NOMO-1 (cell line): ENCODE results near the gene LYPD4.
A peak's percentile ranks its signal among the peaks of the same experiment; 100 is the strongest.

Source experiments
- DNase-seq, 2 experiments: peaks; one replicate each; lab custom pipeline; 2025; ENCODE audit not compliant: unreplicated experiment in 2 of 2; lab: John Stamatoyannopoulos, UW

The LYPD4 gene, protein sequence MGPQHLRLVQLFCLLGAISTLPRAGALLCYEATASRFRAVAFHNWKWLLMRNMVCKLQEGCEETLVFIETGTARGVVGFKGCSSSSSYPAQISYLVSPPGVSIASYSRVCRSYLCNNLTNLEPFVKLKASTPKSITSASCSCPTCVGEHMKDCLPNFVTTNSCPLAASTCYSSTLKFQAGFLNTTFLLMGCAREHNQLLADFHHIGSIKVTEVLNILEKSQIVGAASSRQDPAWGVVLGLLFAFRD

DNA sequence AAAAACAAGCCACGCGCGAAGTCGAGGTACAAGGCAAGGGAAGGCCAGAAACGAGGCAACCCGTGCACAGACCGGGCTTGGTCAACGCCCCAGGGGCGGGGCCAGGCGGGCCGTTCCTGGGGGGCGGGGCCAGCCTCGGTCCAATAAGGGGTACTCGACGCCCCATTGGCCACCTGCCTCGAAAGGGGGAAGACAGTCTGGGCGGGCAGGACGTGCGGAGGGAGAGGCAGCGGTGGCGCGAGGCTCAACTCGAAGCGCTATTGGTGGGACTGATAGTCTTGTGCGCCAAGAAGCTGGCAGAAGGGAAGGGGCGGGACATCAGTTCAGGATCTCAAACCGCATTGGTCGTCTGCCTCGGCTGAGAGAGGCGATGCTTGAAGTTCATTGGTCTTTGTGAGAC lies at the start of gene LYPD4:
Gene LYPD4, minus strand, starts transcription at position 83 of the 400 bp plus-strand sequence. CDS start 5,398 bp downstream, outside the sequence.
- DNase-seq, result no peak

DNA sequence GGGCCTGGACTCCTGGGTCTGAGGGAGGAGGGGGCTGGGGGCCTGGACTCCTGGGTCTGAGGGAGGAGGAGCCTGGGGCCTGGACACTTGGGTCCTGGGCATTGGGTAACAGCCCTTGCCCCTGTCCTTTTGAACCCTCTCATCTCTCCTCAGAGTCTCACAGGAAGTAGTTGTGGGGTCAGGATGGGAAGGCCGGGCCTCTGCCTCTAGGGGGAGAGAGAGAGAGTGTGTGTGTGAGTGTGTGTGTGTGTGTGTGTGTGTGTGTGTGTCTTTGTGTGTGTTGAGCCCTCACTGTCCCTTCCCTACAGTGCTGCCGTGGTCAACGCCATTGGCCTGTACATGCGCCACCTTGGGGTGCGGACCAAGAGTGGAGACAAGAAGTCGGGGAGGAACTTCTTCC lies 49.4 kb upstream of the LYPD4 start:
- DNase-seq, result no peak

DNA sequence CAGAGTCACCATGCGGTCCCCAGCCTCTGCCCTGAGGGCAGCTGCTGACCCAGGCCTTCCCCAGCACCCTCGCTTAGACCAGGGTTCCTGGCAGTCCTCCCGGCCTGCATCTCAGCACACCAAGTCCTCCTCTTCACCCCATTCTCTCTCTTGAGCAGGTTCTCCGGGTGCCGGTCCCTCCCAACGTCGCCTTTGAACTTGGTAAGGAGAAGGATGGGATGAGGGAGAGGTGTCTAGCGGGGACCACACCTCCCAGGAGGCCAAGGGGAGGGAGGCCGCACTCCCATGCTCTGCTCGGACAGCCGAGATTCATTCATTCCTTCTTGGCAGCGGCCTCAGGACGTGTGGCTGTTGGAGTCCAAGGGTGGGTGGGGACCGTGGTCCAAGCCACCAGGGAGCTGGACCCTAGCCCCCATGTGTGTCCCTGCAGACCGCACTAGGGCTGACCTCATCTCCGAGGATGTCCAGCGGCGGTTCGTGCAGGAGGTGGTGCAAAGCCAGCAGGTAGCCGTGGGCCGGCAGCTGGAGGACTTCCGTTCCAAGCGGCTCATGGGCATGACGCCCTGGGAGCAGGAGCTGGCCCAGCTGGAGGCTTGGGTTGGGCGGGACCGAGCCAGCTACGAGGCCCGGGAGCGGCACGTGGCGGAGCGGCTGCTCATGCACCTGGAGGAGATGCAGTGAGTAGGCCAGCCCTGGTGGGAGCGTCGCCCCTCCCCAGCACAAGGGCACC lies 47.9 kb upstream of the LYPD4 start:
- no peak for DNase-seq

DNA sequence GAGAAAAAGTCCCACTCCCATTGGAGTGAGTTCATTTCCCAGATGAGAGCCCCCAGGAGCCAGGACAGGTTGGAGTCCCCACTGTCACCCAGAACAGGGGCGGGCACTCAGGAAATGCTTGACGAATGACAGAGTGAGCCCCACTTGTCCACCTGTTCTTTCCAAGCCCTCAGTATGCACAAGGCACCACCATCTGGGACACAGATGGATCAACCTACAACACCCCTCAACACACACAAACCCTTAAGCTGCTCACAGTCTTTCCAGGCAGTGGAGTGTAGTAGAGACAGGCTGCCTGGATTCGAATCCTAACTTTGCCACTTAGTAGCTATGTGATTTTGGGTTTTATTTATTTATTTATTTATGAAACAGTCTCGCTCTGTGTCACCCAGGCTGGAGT lies 46.5 kb upstream of the LYPD4 start:
- DNase-seq, result no peak

DNA sequence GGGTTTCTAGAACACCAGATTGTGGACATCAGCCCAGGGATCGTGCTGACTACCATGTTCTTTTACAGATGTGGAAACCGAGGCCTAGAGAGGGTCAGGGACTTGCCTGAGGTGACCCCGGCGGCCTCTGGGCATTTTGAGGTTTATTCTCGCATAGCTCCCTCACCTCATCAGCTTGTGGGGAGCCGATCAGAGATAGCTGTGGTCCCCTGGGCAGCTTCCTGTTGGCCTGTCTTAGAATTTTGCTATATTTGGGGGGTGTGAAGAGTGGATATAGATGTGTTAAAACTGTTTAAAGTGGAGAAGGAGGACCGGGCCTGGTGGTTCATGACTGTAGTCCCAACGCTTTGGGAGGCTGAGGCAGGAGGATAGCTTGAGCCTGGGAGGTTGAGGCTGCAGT lies 45.4 kb upstream of the LYPD4 start:
- no peak for DNase-seq

DNA sequence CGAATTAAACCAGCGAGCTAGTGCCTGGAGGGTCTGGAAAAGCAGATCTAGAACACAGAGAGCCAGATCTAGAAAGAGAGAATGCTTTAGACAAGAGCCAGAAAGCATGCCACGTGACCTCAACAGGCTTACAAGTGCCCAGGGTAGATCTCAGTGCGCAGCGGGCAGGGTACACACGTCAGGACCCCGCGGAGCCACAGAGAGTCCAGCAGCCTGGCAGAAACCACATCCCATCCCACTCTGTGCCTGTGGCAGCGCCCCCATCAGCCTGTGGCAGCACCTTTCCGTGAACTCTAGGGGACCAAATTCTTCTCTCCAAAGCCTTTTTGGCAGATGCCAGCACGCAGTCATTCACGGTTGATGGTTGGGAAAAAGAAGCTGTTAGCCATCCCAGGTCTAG lies 44.4 kb upstream of the LYPD4 start:
- no peak for DNase-seq

DNA sequence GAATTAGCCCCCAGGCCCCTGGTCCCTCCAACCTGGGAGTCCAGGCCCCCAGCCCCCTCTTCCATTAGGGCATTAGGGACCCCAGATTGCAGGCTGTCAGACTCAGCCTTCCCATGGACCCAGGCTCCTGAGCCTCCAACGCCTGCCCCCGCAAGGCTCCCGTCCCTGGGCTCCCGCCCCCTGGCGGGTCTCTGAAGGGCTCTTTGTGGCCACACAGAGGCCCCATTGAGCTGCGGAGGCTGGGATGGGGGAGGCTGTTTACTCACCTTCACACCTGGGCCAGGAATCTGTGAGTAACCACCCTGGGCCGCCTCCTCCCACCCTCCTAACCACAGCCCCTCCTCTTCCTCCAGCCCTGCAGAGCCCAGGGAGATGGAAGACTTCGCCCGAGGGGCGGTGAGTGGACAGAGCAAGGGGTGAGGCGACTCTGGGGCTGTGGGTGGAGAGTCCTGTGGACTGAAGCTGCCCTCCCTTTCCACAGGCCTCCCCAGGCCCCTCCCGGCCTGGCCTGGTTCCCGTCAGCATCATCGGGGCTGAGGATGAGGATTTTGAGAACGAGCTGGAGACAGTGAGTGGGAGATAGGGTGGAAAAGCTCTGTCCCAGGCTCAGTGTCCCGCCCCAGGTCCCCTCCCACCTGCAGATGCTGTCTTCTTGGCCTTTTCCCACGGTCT lies 43.4 kb upstream of the LYPD4 start:
- no peak for DNase-seq

DNA sequence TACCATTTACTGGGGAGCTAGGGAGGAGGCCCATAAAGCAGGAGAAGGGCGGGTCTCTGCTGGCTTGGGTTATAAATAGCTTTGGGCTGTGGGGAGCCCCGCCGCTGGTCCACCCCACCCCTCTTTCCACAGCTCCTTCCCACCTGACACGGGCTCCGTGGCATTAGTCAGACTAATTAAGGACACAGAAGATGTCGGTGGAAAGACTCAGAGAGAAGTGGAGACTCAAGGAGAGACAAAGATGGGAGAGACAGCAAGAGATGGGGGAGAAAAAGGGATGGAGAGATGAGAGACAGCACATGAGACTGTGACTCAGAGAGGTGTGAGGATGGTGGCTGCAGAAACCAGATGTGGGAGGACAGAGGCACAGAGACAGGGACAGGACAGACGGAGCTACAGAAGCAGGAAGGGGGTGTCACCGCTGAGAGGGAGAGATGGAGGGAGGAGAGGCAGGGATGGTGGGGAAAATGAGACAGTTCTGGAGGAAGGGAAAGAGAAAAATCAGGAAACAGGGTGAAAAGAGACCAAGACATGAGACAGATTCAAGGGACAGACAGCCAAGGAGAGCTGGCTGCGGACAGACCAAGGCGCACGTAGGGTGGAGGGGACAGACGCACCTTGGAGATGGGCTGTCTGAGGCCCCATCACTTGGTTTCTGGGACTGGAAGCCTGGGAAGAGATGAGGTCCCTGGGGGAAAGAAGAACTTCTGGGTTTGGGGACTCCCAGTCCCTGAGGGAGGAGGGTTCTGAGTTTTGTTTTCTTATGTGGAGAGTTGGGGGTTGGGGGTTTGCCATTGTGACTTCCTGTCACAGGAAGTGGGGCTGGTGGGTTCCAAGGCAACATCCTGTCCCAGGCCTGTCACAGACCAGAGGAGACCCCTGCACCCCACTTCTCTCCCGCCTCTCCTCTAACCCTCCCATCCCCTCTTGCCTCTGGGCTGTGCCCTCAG lies 42.6 kb upstream of the LYPD4 start:
- no peak for DNase-seq

DNA sequence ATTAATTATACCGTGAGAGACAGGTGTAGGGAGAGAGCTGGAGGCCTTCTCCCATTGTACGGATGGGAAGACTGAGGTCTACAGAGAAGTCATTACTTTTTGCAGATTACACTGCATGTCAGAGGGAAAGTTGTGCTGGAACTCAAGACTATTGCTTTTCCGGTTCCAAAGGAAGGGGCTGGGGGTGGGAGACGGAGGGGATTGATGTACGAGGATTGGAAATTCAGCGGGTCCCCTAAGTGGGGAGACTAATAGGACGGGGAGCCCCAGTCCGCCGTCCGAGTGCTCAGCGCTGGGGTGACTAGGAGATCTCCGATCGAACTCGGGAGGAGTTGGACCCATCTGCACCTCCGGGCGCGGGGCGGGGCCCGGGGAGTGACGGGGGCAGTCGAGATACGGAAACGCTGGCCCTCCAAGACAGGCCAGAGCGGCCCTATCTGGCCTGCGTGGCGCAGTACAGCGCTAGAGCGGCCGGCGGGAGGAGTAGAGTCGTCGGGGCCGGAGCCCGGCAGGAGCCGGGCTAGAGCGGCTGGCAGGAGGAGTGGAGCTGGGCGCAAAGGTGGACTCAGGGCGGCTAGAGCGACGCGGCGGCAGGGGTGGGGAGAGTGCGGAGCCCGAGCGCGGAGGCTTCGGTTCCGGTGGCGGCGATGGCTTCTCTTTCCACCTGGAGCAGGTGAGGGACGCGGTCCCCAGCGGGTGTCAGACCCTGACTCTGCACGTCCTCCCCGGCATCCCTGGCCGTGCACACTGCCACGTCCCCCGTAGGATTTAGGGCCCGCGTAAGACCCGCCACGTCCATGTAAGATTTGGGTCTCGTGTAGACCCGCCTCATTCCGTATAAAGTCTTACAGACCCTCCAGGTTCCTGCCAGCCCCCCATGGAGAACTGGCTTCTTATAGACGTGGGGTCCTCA lies 39.6 kb upstream of the LYPD4 start:
- DNase-seq, result peak; percentile 96 to 98

DNA sequence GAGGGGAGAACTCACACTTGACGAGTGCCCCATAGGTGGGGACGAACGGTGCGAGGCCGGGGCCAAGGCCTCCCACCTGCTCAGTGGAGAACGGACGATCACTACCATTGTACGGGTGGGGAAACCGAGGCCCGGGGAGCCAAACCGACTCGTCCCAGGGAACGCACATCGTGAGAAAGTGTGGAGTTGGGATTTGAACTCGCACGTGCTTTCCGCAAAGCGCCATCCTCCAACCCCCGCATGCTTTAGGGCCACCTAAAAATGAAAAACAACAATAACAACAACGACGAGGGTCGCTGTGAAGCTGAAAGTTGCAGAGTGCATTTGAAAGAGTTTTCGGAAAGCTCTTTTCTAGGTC lies 39.0 kb upstream of the LYPD4 start:
- DNase-seq, result no peak

DNA sequence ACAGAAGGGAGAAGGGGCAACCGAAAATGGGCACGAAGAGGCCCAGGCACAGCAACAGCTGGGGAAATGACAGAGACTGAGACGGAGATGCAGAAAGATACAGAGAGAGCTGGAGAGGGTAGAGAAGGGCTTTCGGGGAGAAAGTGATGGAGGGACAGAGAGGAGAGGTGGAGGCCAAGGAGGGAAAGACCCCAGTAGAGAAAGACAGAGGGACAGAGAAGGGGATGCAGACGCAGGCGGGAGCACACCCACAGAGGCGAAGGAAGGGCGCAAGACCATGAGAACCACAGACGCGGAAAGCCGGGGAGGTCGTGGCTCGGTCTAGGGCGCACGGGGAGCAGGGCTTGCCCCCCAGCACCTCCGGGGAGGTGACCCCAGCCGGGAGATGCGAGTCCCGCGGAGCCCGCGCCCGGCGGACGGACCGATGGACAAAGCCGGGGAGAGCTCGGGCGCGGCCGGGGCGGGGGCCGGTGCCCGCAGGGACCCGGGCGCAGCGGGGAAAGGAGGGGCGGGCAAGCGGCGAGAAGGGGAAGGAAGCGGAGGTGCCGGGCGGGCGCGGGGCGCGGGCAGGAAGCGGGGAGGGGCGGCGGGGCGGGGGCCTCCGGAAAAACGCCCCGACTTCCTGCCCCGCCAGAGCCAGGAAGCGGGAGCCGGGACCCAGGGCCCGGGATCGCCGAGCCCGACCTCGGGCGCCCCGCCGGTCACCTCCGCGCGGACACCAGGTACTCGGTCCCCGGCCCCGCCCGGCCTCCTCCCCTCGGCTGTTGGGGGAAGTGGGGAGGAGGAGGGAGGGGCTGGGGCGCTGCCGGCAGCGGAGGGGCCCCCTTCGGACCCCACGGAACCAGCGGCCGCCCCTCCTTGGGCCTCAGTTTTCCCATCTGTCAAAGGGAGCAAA lies 38.3 kb upstream of the LYPD4 start, which contains the start of gene ARHGEF1:
Gene ARHGEF1, plus strand, starts transcription at position 617 of the 895 bp plus-strand sequence. CDS start 4,899 bp downstream, outside the sequence.
- DNase-seq, result peak; percentile 32 to 73

DNA sequence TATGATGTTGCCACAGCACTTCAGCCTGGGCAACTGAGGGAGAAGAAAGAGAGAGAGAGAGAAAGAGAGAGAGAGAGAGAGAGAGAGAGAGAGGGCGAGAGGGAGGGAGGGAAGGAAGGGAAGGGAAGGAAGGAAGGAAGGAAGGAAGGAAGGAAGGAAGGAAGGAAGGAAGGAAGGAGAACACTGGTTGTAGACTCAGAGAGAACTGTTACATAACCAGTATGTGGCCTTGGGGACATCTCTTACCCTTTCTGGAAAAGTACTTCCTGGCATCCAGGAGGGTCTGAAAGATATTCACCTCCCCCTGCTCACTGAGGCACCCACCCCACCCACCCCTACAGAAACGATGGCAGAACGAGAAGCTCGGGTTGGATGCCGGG lies 35.8 kb upstream of the LYPD4 start:
- no peak for DNase-seq

DNA sequence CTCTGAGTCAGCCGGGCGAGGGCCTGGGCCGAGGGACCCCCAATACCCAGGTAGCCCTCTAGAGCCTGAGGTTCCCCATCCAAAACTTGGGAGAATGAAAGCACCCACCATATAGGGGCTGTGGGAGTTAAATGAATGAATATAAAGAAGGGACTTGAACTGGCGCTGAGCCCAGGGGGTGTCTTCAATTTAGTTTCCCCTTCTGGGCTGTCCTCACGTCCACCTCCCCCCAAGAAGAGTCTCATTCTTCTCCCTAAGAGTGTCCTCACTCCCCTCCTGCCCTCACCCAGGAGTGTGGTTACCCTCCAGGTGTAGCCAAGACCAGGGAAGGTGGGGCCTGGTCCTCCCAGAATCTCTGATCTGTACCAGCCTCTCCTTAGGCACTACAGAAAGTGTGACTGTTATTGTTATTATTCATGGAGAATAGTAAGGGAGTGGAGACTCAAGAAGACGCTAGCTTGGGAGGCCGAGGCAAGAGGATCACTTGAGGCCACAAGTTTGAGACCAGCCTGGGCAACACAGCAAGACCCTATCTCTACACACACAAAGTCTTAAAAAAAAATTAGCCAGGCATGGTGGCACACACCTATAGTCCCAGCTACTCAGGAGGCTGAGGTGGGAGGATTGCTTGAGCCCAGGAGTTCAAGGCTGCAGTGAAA lies 35.3 kb upstream of the LYPD4 start:
- DNase-seq, result no peak

DNA sequence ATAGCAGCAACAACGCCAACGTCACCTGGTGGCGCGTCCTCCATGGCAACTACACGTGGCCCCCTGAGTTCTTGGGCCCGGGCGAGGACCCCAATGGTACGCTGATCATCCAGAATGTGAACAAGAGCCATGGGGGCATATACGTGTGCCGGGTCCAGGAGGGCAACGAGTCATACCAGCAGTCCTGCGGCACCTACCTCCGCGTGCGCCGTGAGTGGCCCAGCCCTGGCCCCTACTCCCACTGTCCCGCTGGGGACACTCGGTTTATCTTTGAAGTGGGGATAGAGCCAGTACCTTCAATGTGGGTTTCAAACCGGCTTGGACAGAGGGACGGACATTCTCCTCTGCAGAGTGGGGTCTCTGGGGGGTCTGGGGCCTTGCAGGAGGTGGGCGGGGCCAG lies 34.6 kb upstream of the LYPD4 start:
- DNase-seq, result no peak

DNA sequence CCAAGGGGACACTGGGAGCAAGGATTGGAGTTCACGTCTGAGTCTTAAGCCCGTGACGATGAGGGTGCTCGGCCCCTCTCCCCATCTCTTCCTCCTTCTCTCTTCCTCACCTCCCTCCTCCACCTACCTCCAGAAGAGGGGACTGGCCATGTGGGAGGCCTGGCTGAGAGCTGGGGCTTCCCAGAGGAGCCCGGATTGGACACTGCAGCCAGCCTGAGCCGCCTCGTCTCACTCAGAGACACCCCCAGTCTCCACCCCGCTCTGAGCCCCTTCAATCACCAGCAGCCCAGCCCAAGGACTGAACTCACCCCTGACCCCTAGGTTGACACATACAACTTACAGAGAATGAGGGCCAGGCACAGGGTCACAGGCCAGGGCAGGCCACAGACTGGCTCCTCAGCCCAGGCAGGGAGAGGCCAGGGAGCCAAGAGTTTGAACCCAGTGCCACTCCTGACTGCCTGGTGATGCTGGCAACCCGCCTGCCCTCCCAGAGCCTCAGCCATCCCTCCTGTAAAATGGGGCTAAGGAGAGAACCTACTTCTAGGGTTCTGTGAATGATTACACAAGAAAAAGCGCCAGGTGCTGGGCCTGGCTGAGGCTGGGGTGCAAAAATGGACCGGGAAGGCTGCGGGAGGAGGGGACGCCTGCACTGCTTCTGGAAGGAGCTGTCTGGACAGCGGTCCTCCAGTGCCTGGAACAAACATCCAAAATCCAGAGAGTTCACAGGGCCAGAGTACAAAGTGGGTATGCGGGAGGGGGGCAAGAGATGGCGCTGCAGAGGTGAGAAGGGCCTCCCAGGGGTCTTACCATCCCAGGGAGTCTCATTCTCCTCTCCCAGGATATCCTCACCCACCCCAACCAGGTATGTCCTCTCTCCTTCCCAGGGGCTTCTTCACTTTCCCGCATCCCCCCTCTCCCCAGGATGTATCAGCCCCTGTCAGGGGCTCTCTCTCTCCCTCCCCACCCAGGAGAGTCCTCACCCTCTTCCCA lies 33.7 kb upstream of the LYPD4 start:
- DNase-seq, result peak in 1 of 2 experiments; percentile 12

DNA sequence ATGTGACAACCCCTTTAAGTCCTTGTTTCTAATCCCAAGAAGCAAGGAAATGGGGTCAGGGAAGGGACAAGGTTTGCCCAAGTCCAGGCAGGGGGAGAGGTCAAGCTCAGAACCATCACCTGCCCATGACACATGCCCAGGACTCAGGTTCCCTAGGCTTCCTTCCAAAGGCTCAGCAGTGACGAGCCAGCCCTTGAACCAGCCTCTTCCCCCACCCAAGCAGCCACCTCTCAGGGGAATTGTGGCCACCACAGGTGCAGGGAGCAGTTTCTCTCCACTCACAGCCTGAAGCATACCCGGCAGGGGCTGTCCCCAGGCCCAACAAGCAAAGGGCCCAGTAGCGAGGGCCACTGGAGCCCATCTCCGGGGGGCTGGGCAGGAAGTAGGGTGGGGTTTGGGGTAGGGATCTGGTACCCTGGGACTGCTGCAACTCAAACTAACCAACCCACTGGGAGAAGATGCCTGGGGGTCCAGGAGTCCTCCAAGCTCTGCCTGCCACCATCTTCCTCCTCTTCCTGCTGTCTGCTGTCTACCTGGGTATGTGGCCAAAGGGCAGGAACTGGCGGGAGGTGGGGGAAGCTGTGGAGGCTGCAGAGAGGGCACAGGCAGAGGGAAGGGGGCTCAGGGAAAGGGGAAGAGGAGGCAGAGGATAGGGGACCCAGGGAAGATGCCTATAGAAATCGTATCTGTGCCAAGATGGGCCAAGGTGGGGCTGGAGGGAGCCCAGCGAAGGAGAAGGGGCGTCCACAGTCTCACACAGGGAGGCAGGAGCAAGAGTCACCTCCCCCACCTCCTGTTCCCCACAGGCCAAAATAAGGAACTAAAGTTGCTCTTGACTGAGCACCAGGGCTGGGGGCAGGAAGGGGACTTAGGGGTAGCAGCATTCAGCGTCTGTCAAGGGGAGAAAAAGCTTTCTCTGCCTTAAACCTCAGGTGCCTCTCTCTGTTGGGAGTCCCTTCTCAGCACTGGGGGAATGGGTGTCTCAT lies 32.7 kb upstream of the LYPD4 start, which contains the start of gene CD79A:
Gene CD79A, plus strand, starts transcription at position 433 of the 986 bp plus-strand sequence. Its CDS starts 26 bp downstream, at position 459.
- DNase-seq, result peak; percentile 84 to 94
